ENCODE measurements around the gene L2HGDH.

- no peak for TF ChIP-seq POLR2A (IDR thresholded peaks at IDR 0.05)
- TF ChIP-seq CTCF (IDR thresholded peaks at IDR 0.05) = no peak
Measured at GRCh38 chr14:50247245-50247644, 64.8 kb downstream of the L2HGDH start.

Data from breast epithelium (tissue), 3 donors.